Neuronal stem cell (in vitro differentiated cells): Measurements from ENCODE around the gene SHF.

Experiments used
- DNase-seq: peaks from one replicate; pipeline ENCODE4 v3.0.0-alpha.2; 2013; ENCODE audit warnings: low spot score
- H2AFZ ChIP-seq: one replicate; pipeline ENCODE4 v1.6.1; 2013; ENCODE audit warnings: mild to moderate bottlenecking, low read length, inconsistent platforms
- H2AK5ac ChIP-seq: 2 replicates; pipeline ENCODE4 v1.6.1; 2013; ENCODE audit warnings: low read depth, mild to moderate bottlenecking, inconsistent platforms, low read length, moderate library complexity, mixed read lengths
- H2BK120ac ChIP-seq: 2 replicates; pipeline ENCODE4 v1.6.1; 2013; ENCODE audit warnings: low read depth, mild to moderate bottlenecking, inconsistent platforms, low read length, moderate library complexity, mixed read lengths
- H2BK12ac ChIP-seq: one replicate; pipeline ENCODE4 v1.6.1; 2013; ENCODE audit warnings: low read length, inconsistent platforms
- H2BK15ac ChIP-seq: 2 replicates; pipeline ENCODE4 v1.6.1; 2013; ENCODE audit warnings: mild to moderate bottlenecking, low read length, inconsistent platforms, mixed read lengths
- H2BK5ac ChIP-seq: one replicate; pipeline ENCODE4 v1.6.1; 2013; ENCODE audit warnings: inconsistent platforms, mild to moderate bottlenecking, low read length, moderate library complexity
- H3K14ac ChIP-seq: one replicate; pipeline ENCODE4 v1.6.1; 2013; ENCODE audit warnings: low read length, inconsistent platforms
- H3K18ac ChIP-seq: 2 replicates; pipeline ENCODE4 v1.6.1; 2013; ENCODE audit warnings: low read length, inconsistent platforms
- H3K23ac ChIP-seq: 2 replicates; pipeline ENCODE4 v1.6.1; 2013; ENCODE audit warnings: low read depth, mild to moderate bottlenecking, mixed read lengths, low read length, inconsistent platforms; ENCODE audit not compliant: poor library complexity
- H3K27ac ChIP-seq: replicated peaks from 3 replicates; pipeline ENCODE4 v1.5.1; 2013; ENCODE audit warnings: low read length, inconsistent platforms
- H3K27me3 ChIP-seq, 3 experiments: 2 replicates each; pipeline ENCODE4 v1.6.1; 2013; ENCODE audit warnings: low read length in 3 of 3, mild to moderate bottlenecking in 2 of 3, inconsistent platforms in 1 of 3, low read depth in 1 of 3, mixed read lengths in 1 of 3, moderate library complexity in 1 of 3; ENCODE audit not compliant: control insufficient read depth in 3 of 3, insufficient read depth in 3 of 3
- H3K36me3 ChIP-seq, 2 donors: replicated peaks in 1 of 2; 2 replicates each; pipeline ENCODE4 v1.6.1; 2013; ENCODE audit warnings: low read length in 2 of 2; ENCODE audit not compliant: control insufficient read depth in 2 of 2, insufficient read depth in 2 of 2
- H3K4ac ChIP-seq: 2 replicates; pipeline ENCODE4 v1.6.1; 2013; ENCODE audit warnings: inconsistent platforms, mild to moderate bottlenecking, low read length, moderate library complexity
- H3K4me1 ChIP-seq, 2 donors: 1 replicate in 1 of 2; 2 replicates in 1 of 2; pipeline ENCODE4 v1.6.1; 2013; ENCODE audit warnings: low read length in 2 of 2, low read depth in 1 of 2; ENCODE audit not compliant: control insufficient read depth in 2 of 2, insufficient read depth in 1 of 2
- H3K4me2 ChIP-seq: one replicate; pipeline ENCODE4 v1.6.1; 2013; ENCODE audit warnings: mild to moderate bottlenecking, low read length, inconsistent platforms; ENCODE audit not compliant: insufficient read depth, poor library complexity, severe bottlenecking
- H3K4me3 ChIP-seq, 2 donors: 2 replicates each; pipeline ENCODE4 v1.5.1; 2013; ENCODE audit warnings: low read length in 2 of 2, mild to moderate bottlenecking in 2 of 2, inconsistent platforms in 1 of 2, moderate library complexity in 1 of 2
- H3K79me1 ChIP-seq: one replicate; pipeline ENCODE4 v1.6.1; 2013; ENCODE audit warnings: low read depth, mild to moderate bottlenecking, inconsistent platforms, low read length, moderate library complexity
- H3K9ac ChIP-seq: one replicate; pipeline ENCODE4 v1.6.1; 2013; ENCODE audit warnings: mild to moderate bottlenecking, low read depth, low read length, inconsistent platforms; ENCODE audit not compliant: poor library complexity
- H3K9me3 ChIP-seq, 2 donors: replicated peaks in 1 of 2; 2 replicates each; pipeline versions ENCODE3 to v1.6.1; 2013; ENCODE audit warnings: low read length in 2 of 2, mild to moderate bottlenecking in 2 of 2, inconsistent platforms in 1 of 2, low read depth in 1 of 2, mixed read lengths in 1 of 2, moderate library complexity in 1 of 2; ENCODE audit not compliant: control insufficient read depth in 2 of 2, insufficient read depth in 1 of 2
- H4K8ac ChIP-seq: one replicate; pipeline ENCODE4 v1.6.1; 2013; ENCODE audit warnings: low read depth, mild to moderate bottlenecking, inconsistent platforms, low read length, moderate library complexity
- H4K91ac ChIP-seq: one replicate; pipeline ENCODE4 v1.6.1; 2013; ENCODE audit warnings: low read length, low read depth, mild to moderate bottlenecking, inconsistent platforms; ENCODE audit not compliant: poor library complexity
- WGBS, 2 donors: extraction: QIAGEN DNeasy Blood & Tissue Kit; methylation state at CpG; one replicate each; pipeline ENCODE4 v1.1.7; 2013; ENCODE audit warnings: missing lambda C conversion rate in 2 of 2, mixed read lengths in 1 of 2; ENCODE audit not compliant: insufficient read length in 2 of 2, insufficient replicate concordance in 1 of 2; ENCODE audit errors: extremely low coverage in 2 of 2; 5-methylcytosine and 5-hydroxymethylcytosine counted together

The SHF gene

DNA sequence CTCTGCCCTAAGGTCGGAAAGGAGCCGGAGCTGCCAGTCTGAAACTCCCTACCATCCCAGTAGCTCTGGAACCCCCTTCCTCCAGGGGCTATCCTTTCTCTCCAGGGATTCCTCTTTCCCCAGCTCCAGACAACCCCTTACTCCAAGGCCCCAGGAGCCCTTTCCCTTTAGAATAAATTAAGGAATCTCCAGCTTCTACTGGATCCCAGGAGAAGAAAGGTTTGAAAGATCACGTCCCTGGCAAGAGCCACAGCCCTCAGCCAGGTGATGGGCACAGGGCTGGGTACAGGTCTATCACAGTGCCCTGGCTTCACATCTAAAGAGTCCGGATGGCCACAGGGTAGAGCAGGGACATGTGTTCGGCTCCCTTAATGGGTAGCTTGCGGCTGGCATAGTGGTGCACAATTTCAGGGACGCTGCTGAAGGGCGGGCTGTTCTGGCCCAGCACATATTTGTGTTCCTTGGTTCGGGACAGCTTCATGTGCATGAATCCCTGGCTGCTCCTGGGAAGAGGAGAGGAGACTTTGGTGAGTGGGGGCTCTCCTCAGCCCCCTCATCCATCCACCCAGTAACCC, 20.0 kb downstream of the SHF start:
- H3K27me3 ChIP-seq, result no peaks in the 10 kb centered on the region
- peaks cover 1% of the 10 kb centered on the region for H3K79me1 ChIP-seq
- H2BK5ac ChIP-seq, result no peak overlapping the region
- peak overlapping the region; percentile 23 for H3K18ac ChIP-seq
- no CpG with 5 or more reads among the region's 9 CpGs for WGBS, 2 donors
- no peaks in the 10 kb centered on the region for H3K9me3 ChIP-seq
- H4K91ac ChIP-seq, result no peak overlapping the region
- H3K23ac ChIP-seq, result peak overlapping the region; percentile 27
- H4K8ac ChIP-seq, result no peak overlapping the region
- H3K9ac ChIP-seq, result no peak overlapping the region
- H2BK15ac ChIP-seq, result no peak overlapping the region
- peak overlapping the region; percentile 29 for H3K4me2 ChIP-seq
- peaks cover 3 to 12% of the 10 kb centered on the region in 2 donors for H3K4me1 ChIP-seq
- no peak overlapping the region for H2BK12ac ChIP-seq
- H3K14ac ChIP-seq, result no peak overlapping the region
- no peak for DNase-seq
- no peak overlapping the region for H3K4me3 ChIP-seq
- H3K36me3 ChIP-seq, result peaks cover 12 to 37% of the 10 kb centered on the region in 2 donors
- H3K27ac ChIP-seq, result peak overlapping the region; percentile 97
- no peak overlapping the region for H3K4ac ChIP-seq
- H2BK120ac ChIP-seq, result no peak overlapping the region
- H2AFZ ChIP-seq, result peak overlapping the region; percentile 81
- H2AK5ac ChIP-seq, result no peak overlapping the region

- peak; percentile 77 for DNase-seq
- peak overlapping the region; percentile 47 to 77 for H3K4me3 ChIP-seq
Observed at GRCh38 chr15:45166834-45167630, 20.7 kb downstream of the SHF start.

GRCh38 chr15:45165536-45165935, 22.2 kb downstream of the SHF start:
- Histone ChIP-seq H3K4me1 (peaks cover 3 to 13% of the 10 kb centered on the region in 2 donors), H3K18ac (no peak overlapping the region), H2AFZ (no peak overlapping the region), H3K36me3 (peaks cover 0 to 16% of the 10 kb centered on the region in 2 donors), H4K91ac (no peak overlapping the region), H2BK12ac (no peak overlapping the region), H3K27ac (no peak overlapping the region), H2BK5ac (no peak overlapping the region), H3K9ac (no peak overlapping the region), H3K27me3 (no peaks in the 10 kb centered on the region), H2BK15ac (no peak overlapping the region), H3K14ac (no peak overlapping the region), H2AK5ac (peak overlapping the region; percentile 49), H4K8ac (no peak overlapping the region), H3K4me2 (no peak overlapping the region), H3K23ac (no peak overlapping the region), H3K4ac (no peak overlapping the region), H3K9me3 (no peaks in the 10 kb centered on the region), H3K79me1 (peaks cover 1% of the 10 kb centered on the region), H2BK120ac (no peak overlapping the region), H3K4me3 (no peak overlapping the region)
- WGBS, 2 donors, result no CpG with 5 or more reads among the region's 5 CpGs
- no peak for DNase-seq

More at GRCh38 chr15:45166834-45167630, 20.7 kb downstream of the SHF start:
- H4K8ac ChIP-seq, result peak overlapping the region; percentile 83
- H3K14ac ChIP-seq, result peak overlapping the region; percentile 82
- peak overlapping the region; percentile 58 for H2BK5ac ChIP-seq
- peak overlapping the region; percentile 97 for H3K27ac ChIP-seq
- no peaks in the 10 kb centered on the region for H3K9me3 ChIP-seq
- no peak overlapping the region for H2BK12ac ChIP-seq
- H3K4ac ChIP-seq, result no peak overlapping the region
- peak overlapping the region; percentile 86 for H3K23ac ChIP-seq
- peak overlapping the region; percentile 60 for H2AK5ac ChIP-seq
- H2AFZ ChIP-seq, result peak overlapping the region; percentile 81
- peaks cover 1% of the 10 kb centered on the region for H3K79me1 ChIP-seq
- H2BK120ac ChIP-seq, result no peak overlapping the region
- no peak overlapping the region for H2BK15ac ChIP-seq
- H3K4me2 ChIP-seq, result peak overlapping the region; percentile 89
- peak overlapping the region; percentile 93 for H3K18ac ChIP-seq
- no CpG with 5 or more reads among the region's 79 CpGs for WGBS, 2 donors
- H3K9ac ChIP-seq, result peak overlapping the region; percentile 86
- H4K91ac ChIP-seq, result peak overlapping the region; percentile 89
- H3K36me3 ChIP-seq, result peaks cover 11 to 30% of the 10 kb centered on the region in 2 donors
- H3K27me3 ChIP-seq, result no peaks in the 10 kb centered on the region
- peaks cover 3 to 13% of the 10 kb centered on the region in 2 donors for H3K4me1 ChIP-seq

DNA sequence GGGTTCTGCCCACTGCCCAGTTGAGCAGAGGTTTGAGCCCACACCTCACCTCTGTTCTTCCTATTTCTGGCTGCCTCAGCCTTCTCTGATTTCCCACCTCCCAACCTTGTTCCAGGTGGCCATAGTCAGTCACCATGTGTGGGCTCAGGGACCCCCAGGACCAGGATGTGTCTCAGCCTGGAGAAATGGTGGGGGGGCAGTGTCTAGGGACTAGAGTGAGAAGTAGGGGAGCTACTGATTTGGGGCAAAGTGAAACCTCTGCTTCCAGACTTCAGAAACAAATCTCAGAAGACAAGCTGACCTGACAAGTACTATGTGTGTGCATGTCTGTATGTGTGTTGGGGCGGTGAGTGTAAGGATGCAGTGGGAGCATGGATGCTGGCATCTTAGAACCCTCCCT, 22.9 kb downstream of the SHF start:
- H3K4me1 ChIP-seq, result peaks cover 3 to 13% of the 10 kb centered on the region in 2 donors
- H3K27me3 ChIP-seq, result no peaks in the 10 kb centered on the region
- H4K91ac ChIP-seq, result no peak overlapping the region
- H2BK5ac ChIP-seq, result no peak overlapping the region
- no peak overlapping the region for H3K27ac ChIP-seq
- H3K14ac ChIP-seq, result no peak overlapping the region
- H3K4ac ChIP-seq, result no peak overlapping the region
- no peak overlapping the region for H2BK15ac ChIP-seq
- no peak overlapping the region for H2AFZ ChIP-seq
- H2AK5ac ChIP-seq, result no peak overlapping the region
- no peaks in the 10 kb centered on the region for H3K9me3 ChIP-seq
- peak overlapping the region; percentile 7 for H3K9ac ChIP-seq
- H3K4me2 ChIP-seq, result no peak overlapping the region
- H2BK120ac ChIP-seq, result no peak overlapping the region
- no peak overlapping the region for H3K4me3 ChIP-seq
- no peak for DNase-seq
- H2BK12ac ChIP-seq, result no peak overlapping the region
- no peak overlapping the region for H4K8ac ChIP-seq
- H3K36me3 ChIP-seq, result peaks cover 0 to 13% of the 10 kb centered on the region in 2 donors
- no peak overlapping the region for H3K23ac ChIP-seq
- H3K18ac ChIP-seq, result no peak overlapping the region
- peaks cover 1% of the 10 kb centered on the region for H3K79me1 ChIP-seq
- no CpG with 5 or more reads among the region's 1 CpG for WGBS, 2 donors
